HFF-Myc (cell line): ENCODE data around the gene GZF1.

ENCODE experiments used
- DNase-seq: peaks from one replicate; pipeline ENCODE4 v3.0.0-alpha.2; 2011; ENCODE audit warnings: low read depth; ENCODE audit errors: extremely low read depth
- H3K4me3 ChIP-seq: replicated peaks from 2 replicates; pipeline ENCODE4 v1.5.1; 2011; ENCODE audit warnings: low read depth, mild to moderate bottlenecking, control low read depth, low read length
- CTCF ChIP-seq: IDR thresholded peaks from 2 replicates; pipeline ENCODE4 v1.5.1; 2012; ENCODE audit warnings: mild to moderate bottlenecking, low read depth, low read length, control low read depth; ENCODE audit errors: missing control alignments

GZF1 gene

DNA sequence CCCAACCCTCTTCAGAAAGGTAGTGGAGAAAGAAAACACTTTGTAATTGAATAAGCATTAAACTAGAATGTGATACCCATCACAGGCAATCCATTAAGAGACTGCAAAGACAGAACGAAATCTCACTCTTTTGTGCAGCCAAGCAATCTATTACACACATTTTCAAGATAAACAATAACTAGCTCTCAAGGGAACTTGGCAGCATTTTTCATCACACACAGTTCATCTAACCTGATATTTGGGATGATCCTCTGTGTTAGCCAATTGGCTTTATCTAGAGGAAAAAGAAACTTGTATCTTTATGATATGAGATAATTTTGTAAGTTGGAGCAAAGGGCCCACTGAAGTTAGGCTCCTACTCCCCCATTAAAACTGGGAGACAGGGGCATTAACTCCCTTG lies 1.5 kb upstream of the GZF1 start:
- TF ChIP-seq CTCF = no peak
- DNase-seq = no peak
- H3K4me3 ChIP-seq = no peak overlapping the region

DNA sequence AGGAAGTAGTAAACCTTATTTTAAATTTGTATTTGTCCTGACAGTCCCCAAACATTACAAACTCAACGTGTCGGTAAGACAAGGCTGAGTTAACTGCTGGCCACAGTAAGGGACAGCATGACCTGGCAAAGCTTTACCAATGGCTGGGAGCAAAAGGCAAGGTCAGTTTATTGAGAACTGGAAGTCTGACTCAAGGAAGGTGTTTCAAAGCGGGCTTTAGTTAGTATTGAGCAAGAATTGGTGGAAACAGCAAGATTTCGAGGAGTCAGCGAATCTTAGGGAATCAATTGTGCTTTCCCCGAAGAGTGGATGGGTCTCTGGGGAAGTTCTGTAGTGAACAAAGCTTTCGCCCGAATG lies 885 bp upstream of the GZF1 start:
- H3K4me3 ChIP-seq = peak overlapping the region; percentile 66
- TF ChIP-seq CTCF = no peak
- no peak for DNase-seq

GRCh38 chr20:23362392-23363256 lies 642 bp downstream of the GZF1 start:
- peak overlapping the region; percentile 66 for H3K4me3 ChIP-seq
- TF ChIP-seq CTCF = no peak
- DNase-seq = no peak

- peak overlapping the region; percentile 66 for H3K4me3 ChIP-seq
- no peak for DNase-seq
- no peak for TF ChIP-seq CTCF
Observed at GRCh38 chr20:23363257-23363649, 1.3 kb downstream of the GZF1 start.

- no peak for DNase-seq
- TF ChIP-seq CTCF = no peak
- no peak overlapping the region for H3K4me3 ChIP-seq
Observed at GRCh38 chr20:23365390-23366165, 3.6 kb downstream of the GZF1 start.

DNA sequence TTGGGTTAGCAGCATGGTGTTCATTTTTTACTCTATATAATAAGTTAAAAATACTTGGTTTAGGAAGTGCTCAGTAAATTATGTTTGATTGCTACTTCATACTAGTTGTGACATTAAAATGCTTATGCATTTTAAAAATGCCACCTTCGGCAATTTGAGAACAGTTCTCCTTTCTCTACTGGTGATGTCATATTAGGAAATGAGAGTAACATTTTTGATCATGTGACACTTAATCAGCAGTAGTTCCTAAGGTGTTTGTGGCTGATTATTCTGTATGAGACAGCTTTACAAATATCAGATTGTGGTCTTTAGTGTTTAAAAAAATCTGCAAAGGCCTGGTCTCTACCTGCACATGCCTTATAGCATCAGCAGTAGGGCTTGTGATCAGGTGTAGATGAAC lies 4.4 kb downstream of the GZF1 start:
- TF ChIP-seq CTCF = no peak
- H3K4me3 ChIP-seq = no peak overlapping the region
- DNase-seq = no peak
